Forelimb muscle (tissue), 1 donor: ENCODE results near the gene TSPAN18. TPM values are rescaled to one million over a fixed set of nuclear protein-coding genes. Genes with fewer than 3 reads are reported as not detected.

Source experiments
- DNase-seq: peaks from one replicate; pipeline ENCODE4 v3.0.0-alpha.2; 2013; ENCODE audit warnings: low read depth
- polyA plus RNA-seq: library from polyadenylated mRNA; unstranded; fragments of 120-200 nt; gene quantifications from one replicate; pipeline ENCODE4 v1.2.1, GENCODE V29; 2013; ENCODE audit not compliant: insufficient read length

TSPAN18 gene
- polyA plus RNA-seq, 1 donor = 37.2 TPM

GRCh38 chr11:44957040-44957515 is 230.3 kb downstream of the TSPAN18 start:
- DNase-seq = no peak

DNA sequence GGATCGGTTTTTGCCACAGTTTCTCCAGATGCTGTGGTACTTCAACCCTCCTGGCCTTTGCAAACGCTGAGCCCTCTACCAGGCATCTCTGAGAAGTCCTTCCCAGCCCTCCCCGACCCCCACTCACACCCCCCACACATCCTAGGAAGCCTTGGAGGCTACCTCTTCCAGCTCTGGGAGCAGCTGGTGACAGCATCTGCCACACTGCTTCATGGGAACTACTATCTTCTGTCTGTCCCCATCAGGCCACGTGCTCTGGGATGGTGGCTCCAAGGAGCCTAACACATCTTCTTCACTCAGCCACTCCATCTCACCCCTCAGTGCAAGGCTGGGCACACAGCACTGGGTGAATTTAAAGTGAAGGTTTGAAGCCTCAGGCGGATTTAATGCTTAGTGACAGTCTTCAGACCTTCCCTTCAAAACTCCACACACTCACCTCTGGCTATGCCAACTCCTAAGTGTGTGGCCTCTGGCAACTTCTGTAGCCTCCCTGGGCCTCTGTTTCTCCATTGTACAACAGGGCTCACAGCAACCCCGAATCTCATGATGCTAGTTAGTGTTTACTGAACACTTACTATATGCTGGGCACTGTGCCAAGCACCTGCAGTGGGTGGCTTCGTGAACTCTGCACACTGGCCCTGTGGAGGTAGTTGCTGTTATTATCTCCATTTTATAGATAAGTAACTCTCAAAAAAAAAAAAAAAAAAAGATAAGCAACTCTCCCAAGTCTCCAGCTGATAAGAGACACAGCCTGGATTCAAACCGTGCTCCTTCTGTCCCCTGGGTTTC is 231.2 kb downstream of the TSPAN18 start:
- DNase-seq = no peak

GRCh38 chr11:44959064-44959463 is 232.3 kb downstream of the TSPAN18 start:
- DNase-seq = no peak

- no peak for DNase-seq
Measured at GRCh38 chr11:44960200-44960845, 233.6 kb downstream of the TSPAN18 start.

- DNase-seq = no peak
Measured at GRCh38 chr11:44962464-44962863, 235.7 kb downstream of the TSPAN18 start.

- DNase-seq = no peak
Measured at GRCh38 chr11:44963136-44963535, 236.4 kb downstream of the TSPAN18 start.

GRCh38 chr11:44963948-44964347 is 237.2 kb downstream of the TSPAN18 start:
- DNase-seq = no peak

- DNase-seq = no peak
Measured at GRCh38 chr11:44964526-44965209, 237.9 kb downstream of the TSPAN18 start.

GRCh38 chr11:44966694-44967093 is 239.9 kb downstream of the TSPAN18 start:
- no peak for DNase-seq

- no peak for DNase-seq
Measured at GRCh38 chr11:44967930-44968496, 241.3 kb downstream of the TSPAN18 start.

- DNase-seq = no peak
Measured at GRCh38 chr11:44968510-44968909, 241.7 kb downstream of the TSPAN18 start.

DNA sequence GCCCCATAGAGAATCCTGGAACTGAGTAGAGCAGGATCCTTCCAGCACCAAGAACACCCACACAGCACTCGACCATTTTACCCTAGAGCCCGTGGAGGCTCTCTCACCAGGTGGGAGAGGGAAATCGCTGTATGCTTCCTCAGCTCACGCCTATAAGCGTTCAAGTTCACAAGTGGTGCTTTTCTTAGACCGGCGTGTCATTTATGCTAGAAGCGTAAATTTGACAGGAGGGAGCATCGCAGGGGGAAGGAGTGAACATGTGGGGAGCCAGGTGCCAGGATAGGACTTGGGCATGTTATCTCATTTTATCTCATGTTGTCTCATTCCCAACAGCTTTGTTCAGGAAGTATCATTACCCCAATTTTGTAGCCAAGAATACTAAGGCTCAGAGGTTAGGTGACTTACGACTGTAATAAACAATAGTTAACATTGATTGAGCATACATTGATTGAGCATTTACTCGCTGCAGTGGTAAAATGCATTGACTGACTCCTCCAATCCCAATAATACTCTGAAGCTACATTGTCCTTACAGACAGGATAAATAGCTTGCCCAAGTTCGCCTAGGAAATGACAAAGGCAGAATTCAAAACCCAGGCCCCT is 243.0 kb downstream of the TSPAN18 start:
- DNase-seq = no peak

- DNase-seq = no peak
Measured at GRCh38 chr11:44970293-44970692, 243.5 kb downstream of the TSPAN18 start.

DNA sequence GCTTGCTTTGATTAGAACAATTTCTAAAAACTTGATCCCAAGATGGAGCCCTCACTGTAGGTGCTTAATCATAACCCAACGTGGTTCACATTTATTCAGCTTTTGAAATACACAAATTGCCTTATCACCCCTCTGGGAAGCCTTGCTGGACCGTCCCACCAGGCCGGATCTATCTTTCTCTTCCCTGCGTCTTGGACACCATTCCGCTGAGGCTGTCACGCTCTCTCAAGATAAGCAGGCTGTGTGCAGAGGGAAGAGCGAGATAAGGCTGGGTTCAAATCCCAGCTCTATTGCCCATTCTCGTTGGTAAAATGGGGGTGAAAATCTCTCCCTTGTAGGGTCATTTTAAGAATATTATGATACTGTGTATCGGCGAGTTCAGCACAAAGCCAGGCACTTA is 244.4 kb downstream of the TSPAN18 start:
- no peak for DNase-seq

GRCh38 chr11:44972746-44973435 is 246.1 kb downstream of the TSPAN18 start:
- no peak for DNase-seq

DNA sequence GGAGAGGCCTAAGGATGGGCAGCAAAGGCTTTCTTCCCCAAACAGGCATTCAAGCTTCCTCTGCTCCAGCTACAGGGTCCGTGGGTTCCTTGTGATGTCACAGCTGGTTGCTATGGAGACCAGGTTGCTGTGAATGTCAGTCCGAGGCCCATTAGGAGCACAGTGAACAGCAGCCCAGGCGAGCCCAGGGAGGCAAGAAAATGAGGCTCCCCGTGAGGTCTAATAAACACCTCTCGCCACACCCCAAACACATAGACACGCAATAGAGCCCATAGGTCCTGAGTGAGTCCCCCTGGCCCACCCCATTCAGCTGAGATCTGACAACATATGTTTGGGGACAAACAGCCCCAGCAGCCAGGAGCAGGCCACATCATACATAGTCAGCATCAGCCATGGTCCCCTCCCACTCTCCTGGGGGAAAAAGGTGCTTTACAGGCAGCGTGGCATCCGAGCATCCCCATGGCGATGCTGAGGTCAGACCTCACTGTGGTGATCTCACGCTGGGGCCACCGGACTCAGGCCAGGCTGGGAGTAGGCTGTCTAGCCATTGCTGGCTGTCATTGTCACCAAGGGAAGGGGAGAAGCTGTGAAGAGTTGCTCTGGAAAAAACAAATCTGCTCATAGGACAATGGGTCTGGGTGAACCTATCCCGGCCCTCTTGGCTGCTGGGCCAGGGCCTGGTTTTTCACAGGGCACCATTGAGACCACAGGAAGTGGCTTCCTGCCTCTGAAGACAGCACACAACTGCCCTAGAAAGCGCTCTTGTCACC is 247.1 kb downstream of the TSPAN18 start:
- DNase-seq = no peak

DNA sequence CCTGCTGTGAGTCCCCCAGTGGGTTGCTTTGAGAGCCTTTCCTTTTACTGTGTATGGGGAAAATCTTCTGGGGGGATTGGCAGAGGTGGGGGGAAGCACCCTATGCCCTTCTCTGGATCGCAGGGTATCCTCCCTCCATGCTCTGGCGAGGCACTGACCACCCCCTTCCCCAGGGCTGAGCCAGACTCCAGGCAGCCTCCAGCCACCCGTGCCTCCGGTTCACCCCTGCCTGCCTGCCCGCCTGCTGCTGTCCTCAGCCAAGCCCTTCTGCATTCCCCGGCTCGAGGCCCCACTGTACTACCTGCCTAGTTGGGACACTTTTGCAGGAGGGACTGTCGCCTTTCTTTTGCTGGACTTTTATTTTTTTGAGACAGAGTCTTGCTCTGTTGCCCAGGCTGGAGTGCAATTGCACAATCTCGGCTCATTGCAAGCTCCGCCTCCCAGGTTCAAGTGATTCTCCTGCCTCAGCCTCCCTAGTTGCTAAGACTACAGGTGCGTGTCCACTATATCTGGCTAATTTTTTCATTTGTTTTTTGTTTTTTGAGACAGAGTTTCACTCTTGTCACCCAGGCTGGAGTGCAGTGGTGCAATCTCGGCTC is 247.7 kb downstream of the TSPAN18 start:
- no peak for DNase-seq

GRCh38 chr11:44976576-44976975 is 249.8 kb downstream of the TSPAN18 start:
- DNase-seq = no peak

- no peak for DNase-seq
Measured at GRCh38 chr11:44977493-44977984, 250.8 kb downstream of the TSPAN18 start.
